ENCODE data around the gene LAMA2.

The LAMA2 gene

GRCh38 chr6:129329678-129330077 lies 446.7 kb downstream of the LAMA2 start:
- DNase-seq, result peak; percentile 89

- no peak for DNase-seq
These were observed 448.7 kb downstream of the LAMA2 start for GRCh38 chr6:129331450-129332138.

GRCh38 chr6:129335792-129336191 lies 452.9 kb downstream of the LAMA2 start:
- no peak for DNase-seq

- no peak for DNase-seq
These were observed 455.7 kb downstream of the LAMA2 start for GRCh38 chr6:129338683-129339082.

DNA sequence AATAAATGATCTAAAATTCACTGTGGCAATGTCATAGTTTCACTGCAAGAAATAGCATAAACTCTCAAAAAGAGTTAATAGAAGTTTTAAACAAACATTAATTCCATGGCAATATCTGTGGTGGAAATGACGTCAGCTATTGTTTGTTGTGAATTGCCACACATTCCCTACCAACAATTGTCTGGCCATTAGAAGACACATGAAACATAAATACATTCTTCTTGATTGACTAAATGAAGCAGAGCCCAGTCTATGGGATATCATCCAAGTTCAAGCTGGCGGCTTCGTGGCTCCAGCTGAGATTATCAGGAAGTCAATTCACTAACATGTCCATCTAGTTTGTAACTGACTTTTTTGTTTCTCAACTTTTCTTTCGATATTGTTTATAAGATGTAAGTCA lies 458.0 kb downstream of the LAMA2 start:
- no peak for DNase-seq

- DNase-seq, result no peak
These were observed 459.3 kb downstream of the LAMA2 start for GRCh38 chr6:129342243-129342642.

- DNase-seq, result no peak
These were observed 459.9 kb downstream of the LAMA2 start for GRCh38 chr6:129342796-129343195.

- DNase-seq, result no peak
These were observed 461.4 kb downstream of the LAMA2 start for GRCh38 chr6:129344379-129344778.

- DNase-seq, result no peak
These were observed 463.0 kb downstream of the LAMA2 start for GRCh38 chr6:129345890-129346289.

GRCh38 chr6:129346964-129347363 lies 464.0 kb downstream of the LAMA2 start:
- no peak for DNase-seq

- no peak for DNase-seq
These were observed 467.3 kb downstream of the LAMA2 start for GRCh38 chr6:129350278-129350677.

GRCh38 chr6:129351807-129352206 lies 468.9 kb downstream of the LAMA2 start:
- peak; percentile 21 for DNase-seq

- peak; percentile 92 for DNase-seq
These were observed 470.1 kb downstream of the LAMA2 start for GRCh38 chr6:129353067-129353466.

DNA sequence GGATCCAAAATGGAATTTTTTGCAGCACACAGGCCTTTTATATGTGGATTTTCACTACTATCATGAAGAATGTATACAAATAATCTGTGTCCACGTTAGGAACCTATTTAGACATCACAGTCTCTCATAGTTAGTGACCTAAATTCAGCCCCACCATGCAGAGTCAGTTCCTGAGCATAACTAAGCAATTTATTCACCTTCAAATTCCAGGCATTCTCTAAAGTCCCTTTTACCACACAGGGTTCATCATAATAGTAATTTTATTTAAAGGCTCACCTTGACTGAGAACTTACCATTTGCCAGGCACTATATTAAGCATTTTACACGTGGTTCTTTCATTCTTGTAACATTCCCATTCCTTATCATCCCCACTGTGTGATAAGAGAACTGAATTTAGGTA lies 473.2 kb downstream of the LAMA2 start:
- DNase-seq, result no peak

DNA sequence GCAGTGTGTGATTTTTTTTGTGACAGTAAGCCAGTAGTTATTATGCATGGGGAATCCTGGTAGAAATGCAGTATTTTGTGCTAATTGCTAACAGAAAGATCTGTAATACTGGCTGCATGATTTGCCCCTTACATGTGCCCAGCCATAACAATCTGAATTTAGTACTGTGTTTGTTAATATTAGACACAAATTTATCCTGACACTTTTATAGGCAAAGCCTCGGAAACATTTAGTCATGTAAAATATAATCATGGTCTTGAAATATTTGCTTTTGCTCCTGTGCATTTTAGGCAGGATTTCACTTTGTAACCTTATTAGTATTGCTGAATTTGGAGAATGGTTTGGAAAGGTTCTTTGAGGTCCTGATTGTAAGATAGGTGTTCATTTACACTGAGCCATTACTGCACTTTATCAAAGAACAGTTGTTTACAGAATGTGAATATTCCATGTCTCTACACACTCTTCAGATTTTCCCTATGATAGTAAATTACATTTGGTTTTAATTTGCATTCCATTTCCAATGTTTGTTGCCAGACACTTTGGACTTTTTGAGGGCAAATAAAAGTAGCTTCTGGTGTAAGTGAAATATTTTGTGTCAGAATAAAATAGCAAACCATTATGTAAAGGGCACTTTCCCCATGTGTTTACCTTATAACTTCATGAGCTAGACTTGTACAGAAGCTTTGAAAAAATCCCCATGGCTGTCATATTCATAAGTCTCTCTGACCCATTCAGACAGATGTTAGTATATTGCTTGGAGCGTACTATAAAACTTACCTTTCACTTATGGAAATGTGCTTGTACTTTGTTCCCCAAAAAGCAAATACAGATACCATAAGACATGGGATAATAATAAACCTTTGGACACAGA lies 477.1 kb downstream of the LAMA2 start:
- no peak for DNase-seq

DNA sequence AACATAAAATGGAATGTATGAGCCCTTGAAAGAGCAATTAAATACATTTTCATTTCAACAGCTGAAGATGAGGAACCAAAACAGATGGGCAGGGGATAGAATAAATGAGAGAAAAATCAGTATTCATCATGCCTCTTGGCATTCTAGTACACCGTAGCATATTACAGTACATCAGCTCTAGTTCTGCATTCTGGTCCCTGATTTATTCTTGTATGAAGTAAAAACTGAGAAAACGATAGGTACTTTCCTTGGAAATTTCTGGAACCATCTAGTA lies 477.7 kb downstream of the LAMA2 start:
- no peak for DNase-seq

DNA sequence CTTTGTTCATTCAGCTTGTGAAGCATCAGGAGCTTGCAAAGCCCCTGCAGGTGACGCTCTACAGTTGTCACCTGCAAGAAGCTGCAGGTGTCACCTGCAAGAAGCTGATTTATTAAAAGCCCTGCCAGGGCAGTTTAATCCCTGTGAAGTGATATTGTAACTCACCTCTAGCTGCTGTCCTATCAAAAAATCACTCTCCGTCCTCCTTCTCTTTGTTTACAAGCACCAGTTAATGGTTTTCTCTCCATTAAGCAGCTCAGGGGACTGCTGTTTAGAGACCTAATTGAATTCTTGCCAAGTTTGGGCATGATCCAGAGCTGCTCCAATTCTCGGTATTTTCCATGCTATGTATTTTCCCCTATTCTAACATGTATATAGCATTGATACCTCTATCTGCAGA lies 481.1 kb downstream of the LAMA2 start:
- peak; percentile 97 for DNase-seq

GRCh38 chr6:129364767-129365166 lies 481.8 kb downstream of the LAMA2 start:
- DNase-seq, result no peak

DNA sequence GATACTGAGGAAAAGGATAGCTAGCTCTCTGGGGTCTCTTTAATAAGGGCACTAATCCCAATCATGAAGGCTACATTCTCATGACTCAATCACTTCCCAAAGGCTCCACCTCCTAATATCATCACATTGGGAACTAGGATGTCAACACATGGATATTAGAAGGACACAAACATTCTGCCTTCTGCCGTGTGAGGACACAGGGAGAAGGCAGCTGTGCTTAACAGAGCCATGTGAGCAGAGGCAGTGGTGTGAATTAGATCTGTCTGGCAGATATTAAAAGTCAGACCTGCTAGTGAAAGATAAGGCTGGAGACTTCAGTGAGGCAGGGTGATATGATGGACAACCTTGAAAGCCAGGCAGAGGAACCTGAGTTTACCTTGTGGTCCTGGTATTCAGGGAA lies 485.1 kb downstream of the LAMA2 start:
- DNase-seq, result no peak

GRCh38 chr6:129368970-129369369 lies 486.0 kb downstream of the LAMA2 start:
- no peak for DNase-seq

DNA sequence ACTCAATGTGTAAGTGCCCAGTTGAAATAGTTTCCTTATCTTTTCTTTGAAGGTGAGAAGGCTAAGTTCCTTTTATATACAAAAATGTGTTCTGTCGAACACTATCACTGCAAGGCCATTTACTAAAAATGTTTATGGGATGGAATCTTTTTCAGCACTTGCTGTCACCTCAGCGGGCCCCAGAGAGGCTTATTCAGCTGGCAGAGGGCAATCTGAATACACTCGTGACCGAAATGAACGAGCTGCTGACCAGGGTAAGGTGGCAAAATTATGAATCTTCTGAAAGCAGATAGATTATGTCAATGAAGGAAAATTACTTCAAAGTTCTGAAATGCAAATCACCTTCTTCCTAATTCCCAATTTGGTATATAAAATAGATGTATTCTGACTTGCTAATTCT lies 486.8 kb downstream of the LAMA2 start:
- DNase-seq, result no peak

DNA sequence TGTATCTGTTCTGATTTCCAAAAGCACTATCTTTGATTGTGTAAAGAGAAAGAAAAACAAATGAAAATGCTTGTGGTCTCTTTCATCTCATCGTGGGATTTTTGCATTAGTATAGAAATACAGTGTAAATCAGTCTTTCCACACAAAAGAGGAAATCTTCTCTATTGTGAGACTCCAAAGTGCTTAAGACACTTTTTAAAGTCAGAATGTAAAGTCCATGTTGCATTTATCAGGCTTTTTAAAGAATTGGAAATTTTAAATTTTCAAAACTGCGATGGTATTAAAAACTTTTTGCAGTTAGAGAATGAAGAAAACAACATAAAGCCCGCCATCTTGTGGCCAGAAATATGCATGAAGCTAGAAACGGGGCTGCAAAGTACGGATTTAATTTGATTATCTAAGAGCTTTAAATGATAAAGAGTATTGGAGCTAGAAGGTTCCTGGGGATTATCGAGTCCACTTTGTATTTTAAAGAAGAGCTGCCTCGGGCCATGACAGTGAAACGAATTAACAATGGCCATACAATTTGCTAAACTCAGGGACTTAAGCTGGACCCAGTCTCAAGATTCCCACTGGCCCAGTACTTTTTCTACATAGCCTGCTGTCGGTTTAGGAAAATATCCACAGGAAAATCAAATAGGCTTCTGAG lies 487.5 kb downstream of the LAMA2 start:
- DNase-seq, result peak; percentile 39

DNA sequence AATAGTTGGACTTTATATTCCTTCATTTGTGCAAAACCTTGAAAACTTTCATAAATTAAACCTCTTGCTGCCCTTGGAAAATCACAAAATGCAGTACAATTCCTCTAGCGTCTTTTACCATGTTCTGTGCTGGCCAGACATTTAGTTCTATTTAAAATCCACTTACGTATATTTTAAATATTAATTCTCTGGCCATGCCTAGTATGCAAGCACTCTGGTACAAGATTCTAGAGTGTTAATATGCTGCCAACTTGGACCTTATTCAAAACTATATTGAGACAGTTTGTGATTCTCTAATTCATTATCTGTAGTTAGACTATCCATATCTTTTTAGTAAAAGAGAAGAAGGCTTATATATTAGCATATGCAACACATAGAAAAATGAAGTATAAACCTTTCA lies 498.9 kb downstream of the LAMA2 start:
- no peak for DNase-seq

- DNase-seq, result no peak
These were observed 500.0 kb downstream of the LAMA2 start for GRCh38 chr6:129382916-129383315.

Data from NCI-H146 (cell line).